ENCODE measurements around the gene C11orf86.

- TF ChIP-seq EP300 (IDR thresholded peaks at IDR 0.05; ENCODE audit: borderline replicate concordance in 1 of 2, low read depth in 2 of 2, low read length in 2 of 2) (no peak), SUZ12 (IDR thresholded peaks at IDR 0.05; ENCODE audit: low read length) (no peak), SIRT6 (IDR thresholded peaks at IDR 0.05; ENCODE audit: low read length) (no peak), CHD2 (IDR thresholded peaks at IDR 0.05; ENCODE audit: low read length) (no peak)
These were observed 16.9 kb downstream of the C11orf86 start for GRCh38 chr11:66992041-66992440.
